HepG2 (cell line): ENCODE data around the gene RSKR. TPM values are rescaled to one million over a fixed set of nuclear protein-coding genes. Genes with fewer than 3 reads are reported as not detected.

ENCODE experiments used
- AGO1 ChIP-seq: fragments of 200-400 bp; formaldehyde crosslinking; IDR thresholded peaks from 2 replicates; pipeline ENCODE4 v1.6.1; 2017; ENCODE audit warnings: mild to moderate bottlenecking, low read depth, low read length, moderate library complexity; ENCODE audit not compliant: poor library complexity, severe bottlenecking
- EEA1 ChIP-seq: sonication (generic); formaldehyde crosslinking; IDR thresholded peaks from 2 replicates; pipeline ENCODE4 v1.5.1; 2020; ENCODE audit warnings: mild to moderate bottlenecking, missing genetic modification reagents, borderline replicate concordance
- FOSL2 ChIP-seq: sonication (generic); formaldehyde crosslinking; IDR thresholded peaks from 2 replicates; pipeline ENCODE4 v1.4.0; 2020; ENCODE audit warnings: missing genetic modification reagents
- FOXK2 ChIP-seq: fragments of 450-650 bp; IDR thresholded peaks from 2 replicates; pipeline ENCODE4 v1.6.1; 2016
- GATAD2A ChIP-seq: IDR thresholded peaks from 2 replicates; pipeline ENCODE4 v1.6.1; 2016
- HNF4A ChIP-seq: sonication (generic); formaldehyde crosslinking; IDR thresholded peaks from 2 replicates; pipeline ENCODE4 v1.4.0; 2020; ENCODE audit warnings: missing genetic modification reagents
- HOXA3 ChIP-seq: sonication (generic); formaldehyde crosslinking; IDR thresholded peaks from 2 replicates; pipeline ENCODE4 v1.5.0; 2020; ENCODE audit warnings: missing genetic modification reagents
- KMT2A ChIP-seq: sonication (generic); formaldehyde crosslinking; IDR thresholded peaks from 2 replicates; pipeline ENCODE4 v1.4.0; 2020; ENCODE audit warnings: missing genetic modification reagents
- NCOA2 ChIP-seq: sonication (generic); formaldehyde crosslinking; IDR thresholded peaks from 2 replicates; pipeline ENCODE4 v1.8.0; 2022; ENCODE audit warnings: inconsistent platforms
- NFYB ChIP-seq: sonication (generic); formaldehyde crosslinking; IDR thresholded peaks from 2 replicates; pipeline ENCODE4 v1.4.0; 2020; ENCODE audit warnings: missing genetic modification reagents
- PAX8 ChIP-seq: sonication (generic); formaldehyde crosslinking; IDR thresholded peaks from 2 replicates; pipeline ENCODE4 v1.8.0; 2022; ENCODE audit warnings: mild to moderate bottlenecking, missing genetic modification reagents, borderline replicate concordance
- PITX1 ChIP-seq: sonication (generic); formaldehyde crosslinking; IDR thresholded peaks from 2 replicates; pipeline ENCODE4 v1.5.1; 2020; ENCODE audit warnings: mild to moderate bottlenecking, missing genetic modification reagents
- RARG ChIP-seq: sonication (generic); formaldehyde crosslinking; IDR thresholded peaks from 2 replicates; pipeline ENCODE4 v1.4.0; 2020; ENCODE audit warnings: low read depth, mild to moderate bottlenecking, missing genetic modification reagents
- SP4 ChIP-seq: sonication (generic); formaldehyde crosslinking; IDR thresholded peaks from 2 replicates; pipeline ENCODE4 v1.8.1; 2023; ENCODE audit warnings: mild to moderate bottlenecking, missing genetic modification reagents
- THYN1 ChIP-seq: sonication (generic); formaldehyde crosslinking; IDR thresholded peaks from 2 replicates; pipeline ENCODE4 v1.8.1; 2023; ENCODE audit warnings: low read depth, mild to moderate bottlenecking, moderate library complexity, missing genetic modification reagents, borderline replicate concordance
- TP53 ChIP-seq: sonication (generic); formaldehyde crosslinking; conservative IDR thresholded peaks from 2 replicates; pipeline ENCODE4 v1.4.0; 2020; ENCODE audit warnings: missing genetic modification reagents
- ZBTB1 ChIP-seq: sonication (generic); formaldehyde crosslinking; IDR thresholded peaks from 2 replicates; pipeline ENCODE4 v1.4.0; 2020; ENCODE audit warnings: missing genetic modification reagents, borderline replicate concordance
- ZEB1 ChIP-seq: IDR thresholded peaks from 2 replicates; pipeline ENCODE4 v1.6.1; 2012; ENCODE audit warnings: mild to moderate bottlenecking, low read depth, inconsistent platforms; ENCODE audit not compliant: insufficient replicate concordance
- ZNF34 ChIP-seq: sonication (generic); formaldehyde crosslinking; IDR thresholded peaks from 2 replicates; pipeline ENCODE4 v1.4.0; 2020; ENCODE audit warnings: mild to moderate bottlenecking, missing genetic modification reagents, borderline replicate concordance
- ZNF460 ChIP-seq: sonication (generic); formaldehyde crosslinking; IDR thresholded peaks from 2 replicates; pipeline ENCODE4 v1.5.1; 2020; ENCODE audit warnings: missing genetic modification reagents, mild to moderate bottlenecking, borderline replicate concordance
- polyA plus RNA-seq, 8 experiments: library from polyadenylated mRNA; depleted of rRNA in 3 of 8; stranded (reverse) in 7 of 8; unstranded in 1 of 8; fragments of >200 nt; fragmentation: Illumina TruSeq in 4 of 8; extraction: Trizol in 4 of 8; gene quantifications; 2 replicates each; pipeline versions ENCODE4 v1.2.1 to v1.2.3, GENCODE V29; 2011 to 2016; ENCODE audit warnings: low read depth in 4 of 8, missing spikeins in 1 of 8, mixed read lengths in 1 of 8; ENCODE audit not compliant: insufficient read depth in 1 of 8
- total RNA-seq, 5 experiments: library from RNA; depleted of rRNA; stranded (reverse); fragments of >200 nt; fragmentation: Illumina TruSeq; extraction: Trizol; gene quantifications; 2 replicates each; pipeline ENCODE4 v1.2.3, GENCODE V29; 2016; ENCODE audit warnings: low read depth in 1 of 5
- TF ChIP-seq, protein P1 (sequence below): sonication (generic); formaldehyde crosslinking; IDR thresholded peaks from 2 replicates; pipeline ENCODE4 v1.9.0; 2022; ENCODE audit warnings: missing genetic modification reagents, mild to moderate bottlenecking, borderline replicate concordance
- TF ChIP-seq, protein P2 (sequence below): sonication (generic); formaldehyde crosslinking; IDR thresholded peaks from 2 replicates; pipeline ENCODE4 v1.8.0; 2022; ENCODE audit warnings: mild to moderate bottlenecking, missing genetic modification reagents, borderline replicate concordance
- TF ChIP-seq, protein P3 (sequence below): sonication (generic); formaldehyde crosslinking; IDR thresholded peaks from 2 replicates; pipeline ENCODE4 v1.4.0; 2020; ENCODE audit warnings: missing genetic modification reagents
- TF ChIP-seq, protein P4 (sequence below): sonication (generic); formaldehyde crosslinking; IDR thresholded peaks from 2 replicates; pipeline ENCODE4 v1.5.0; 2020; ENCODE audit warnings: missing genetic modification reagents
- TF ChIP-seq, protein P5 (sequence below): sonication (generic); IDR thresholded peaks from 2 replicates; pipeline ENCODE4 v1.6.1; 2016; ENCODE audit warnings: low read depth, borderline replicate concordance

Gene RSKR
- total and polyA plus RNA-seq, 2 of the 13 experiments (the other 11 are each of a cell fraction or from before 2014, with no cell fraction given) = 5.0 to 10.4 TPM

DNA sequence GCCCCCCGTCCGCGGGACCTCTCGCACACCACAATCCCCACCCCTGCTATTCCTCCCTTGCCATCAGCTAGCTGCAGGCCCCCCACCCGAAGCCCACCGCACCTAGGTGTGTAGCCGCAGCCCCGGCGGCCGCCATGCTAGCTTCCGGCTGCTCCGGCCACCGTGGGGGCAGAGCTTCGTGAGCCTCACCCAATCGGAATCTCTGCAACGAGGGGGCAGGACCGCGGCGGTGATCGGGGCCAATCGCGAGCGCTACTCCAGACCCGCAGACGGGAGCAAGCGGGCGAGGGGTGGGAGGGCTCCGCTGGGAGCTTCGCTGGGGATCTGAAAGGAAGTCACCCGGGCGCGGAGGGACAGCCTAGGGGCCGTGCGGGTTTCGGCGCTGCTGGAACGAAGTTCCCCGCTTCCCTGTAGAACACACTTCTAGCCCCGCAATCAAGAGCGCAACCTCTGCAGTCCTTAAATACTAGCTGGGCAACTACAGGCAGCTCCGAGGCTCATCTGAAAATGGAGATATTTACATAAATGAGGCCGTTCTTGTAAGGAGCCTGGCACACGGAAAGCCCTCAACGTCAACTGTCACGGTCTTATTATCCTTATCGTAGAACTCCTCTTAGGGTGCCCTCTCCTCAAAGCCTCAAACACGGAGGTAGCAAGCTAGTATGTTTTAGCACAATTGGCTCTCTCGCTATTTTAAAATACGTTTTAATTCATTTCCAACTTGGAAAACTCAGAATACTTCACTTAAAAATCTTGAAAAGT lies 42.4 kb downstream of the RSKR start, which contains the start of gene PIGS (continued):
- no peak for TF ChIP-seq HNF4A (CRISPR knock-in tag)
- no peak for TF ChIP-seq ZBTB1 (CRISPR knock-in tag)
- 0 out of 2 replicates have a peak, but pooled peaks have one; percentile 56 for TF ChIP-seq ZNF34 (CRISPR knock-in tag)
- TF ChIP-seq ZEB1 = no peak
- TF ChIP-seq ZNF460 (CRISPR knock-in tag) = no peak
- peak; percentile 28; the same call in 1 of the 2 replicates for TF ChIP-seq PITX1 (CRISPR knock-in tag)
- TF ChIP-seq, protein P1, sequence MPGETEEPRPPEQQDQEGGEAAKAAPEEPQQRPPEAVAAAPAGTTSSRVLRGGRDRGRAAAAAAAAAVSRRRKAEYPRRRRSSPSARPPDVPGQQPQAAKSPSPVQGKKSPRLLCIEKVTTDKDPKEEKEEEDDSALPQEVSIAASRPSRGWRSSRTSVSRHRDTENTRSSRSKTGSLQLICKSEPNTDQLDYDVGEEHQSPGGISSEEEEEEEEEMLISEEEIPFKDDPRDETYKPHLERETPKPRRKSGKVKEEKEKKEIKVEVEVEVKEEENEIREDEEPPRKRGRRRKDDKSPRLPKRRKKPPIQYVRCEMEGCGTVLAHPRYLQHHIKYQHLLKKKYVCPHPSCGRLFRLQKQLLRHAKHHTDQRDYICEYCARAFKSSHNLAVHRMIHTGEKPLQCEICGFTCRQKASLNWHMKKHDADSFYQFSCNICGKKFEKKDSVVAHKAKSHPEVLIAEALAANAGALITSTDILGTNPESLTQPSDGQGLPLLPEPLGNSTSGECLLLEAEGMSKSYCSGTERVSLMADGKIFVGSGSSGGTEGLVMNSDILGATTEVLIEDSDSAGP (CRISPR knock-in tag) = peak; percentile 79; the same call in 1 of the 2 replicates
- TF ChIP-seq AGO1 = peak; percentile 45
- TF ChIP-seq RARG = no peak
- no peak for TF ChIP-seq EEA1 (CRISPR knock-in tag)
- TF ChIP-seq, protein P2, sequence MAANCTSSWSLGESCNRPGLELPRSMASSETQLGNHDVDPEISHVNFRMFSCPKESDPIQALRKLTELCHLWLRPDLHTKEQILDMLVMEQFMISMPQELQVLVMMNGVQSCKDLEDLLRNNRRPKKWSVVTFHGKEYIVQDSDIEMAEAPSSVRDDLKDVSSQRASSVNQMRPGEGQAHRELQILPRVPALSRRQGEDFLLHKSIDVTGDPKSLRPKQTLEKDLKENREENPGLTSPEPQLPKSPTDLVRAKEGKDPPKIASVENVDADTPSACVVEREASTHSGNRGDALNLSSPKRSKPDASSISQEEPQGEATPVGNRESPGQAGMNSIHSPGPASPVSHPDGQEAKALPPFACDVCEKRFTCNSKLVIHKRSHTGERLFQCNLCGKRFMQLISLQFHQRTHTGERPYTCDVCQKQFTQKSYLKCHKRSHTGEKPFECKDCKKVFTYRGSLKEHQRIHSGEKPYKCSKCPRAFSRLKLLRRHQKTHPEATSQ (CRISPR knock-in tag) = no peak
- TF ChIP-seq, protein P3, sequence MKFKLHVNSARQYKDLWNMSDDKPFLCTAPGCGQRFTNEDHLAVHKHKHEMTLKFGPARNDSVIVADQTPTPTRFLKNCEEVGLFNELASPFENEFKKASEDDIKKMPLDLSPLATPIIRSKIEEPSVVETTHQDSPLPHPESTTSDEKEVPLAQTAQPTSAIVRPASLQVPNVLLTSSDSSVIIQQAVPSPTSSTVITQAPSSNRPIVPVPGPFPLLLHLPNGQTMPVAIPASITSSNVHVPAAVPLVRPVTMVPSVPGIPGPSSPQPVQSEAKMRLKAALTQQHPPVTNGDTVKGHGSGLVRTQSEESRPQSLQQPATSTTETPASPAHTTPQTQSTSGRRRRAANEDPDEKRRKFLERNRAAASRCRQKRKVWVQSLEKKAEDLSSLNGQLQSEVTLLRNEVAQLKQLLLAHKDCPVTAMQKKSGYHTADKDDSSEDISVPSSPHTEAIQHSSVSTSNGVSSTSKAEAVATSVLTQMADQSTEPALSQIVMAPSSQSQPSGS (CRISPR knock-in tag) = no peak
- peak; percentile 70 for TF ChIP-seq KMT2A (CRISPR knock-in tag)
- TF ChIP-seq, protein P4, sequence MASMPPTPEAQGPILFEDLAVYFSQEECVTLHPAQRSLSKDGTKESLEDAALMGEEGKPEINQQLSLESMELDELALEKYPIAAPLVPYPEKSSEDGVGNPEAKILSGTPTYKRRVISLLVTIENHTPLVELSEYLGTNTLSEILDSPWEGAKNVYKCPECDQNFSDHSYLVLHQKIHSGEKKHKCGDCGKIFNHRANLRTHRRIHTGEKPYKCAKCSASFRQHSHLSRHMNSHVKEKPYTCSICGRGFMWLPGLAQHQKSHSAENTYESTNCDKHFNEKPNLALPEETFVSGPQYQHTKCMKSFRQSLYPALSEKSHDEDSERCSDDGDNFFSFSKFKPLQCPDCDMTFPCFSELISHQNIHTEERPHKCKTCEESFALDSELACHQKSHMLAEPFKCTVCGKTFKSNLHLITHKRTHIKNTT = no peak
- no peak for TF ChIP-seq FOSL2
- no peak for TF ChIP-seq NCOA2
- TF ChIP-seq TP53 (CRISPR knock-in tag) = no peak
- peak; percentile 45; the same call in 1 of the 2 replicates for TF ChIP-seq SP4 (CRISPR knock-in tag)
- TF ChIP-seq NFYB = peak; percentile 87
- no peak for TF ChIP-seq FOXK2
- no peak for TF ChIP-seq GATAD2A (CRISPR knock-in tag)
- TF ChIP-seq HOXA3 (CRISPR knock-in tag) = peak; percentile 70
- TF ChIP-seq PAX8 (CRISPR knock-in tag) = no peak
- TF ChIP-seq, protein P5, sequence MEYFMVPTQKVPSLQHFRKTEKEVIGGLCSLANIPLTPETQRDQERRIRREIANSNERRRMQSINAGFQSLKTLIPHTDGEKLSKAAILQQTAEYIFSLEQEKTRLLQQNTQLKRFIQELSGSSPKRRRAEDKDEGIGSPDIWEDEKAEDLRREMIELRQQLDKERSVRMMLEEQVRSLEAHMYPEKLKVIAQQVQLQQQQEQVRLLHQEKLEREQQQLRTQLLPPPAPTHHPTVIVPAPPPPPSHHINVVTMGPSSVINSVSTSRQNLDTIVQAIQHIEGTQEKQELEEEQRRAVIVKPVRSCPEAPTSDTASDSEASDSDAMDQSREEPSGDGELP = no peak; the same call in 1 of the 2 replicates
- TF ChIP-seq THYN1 = no peak
